ENCODE results near the gene EEF1G.
"Not testable (repeated sequence)": the region's sequence is repeated elsewhere in the genome, so short reads cannot be mapped to it uniquely, and the experiment has no call there.

The EEF1G gene, protein sequence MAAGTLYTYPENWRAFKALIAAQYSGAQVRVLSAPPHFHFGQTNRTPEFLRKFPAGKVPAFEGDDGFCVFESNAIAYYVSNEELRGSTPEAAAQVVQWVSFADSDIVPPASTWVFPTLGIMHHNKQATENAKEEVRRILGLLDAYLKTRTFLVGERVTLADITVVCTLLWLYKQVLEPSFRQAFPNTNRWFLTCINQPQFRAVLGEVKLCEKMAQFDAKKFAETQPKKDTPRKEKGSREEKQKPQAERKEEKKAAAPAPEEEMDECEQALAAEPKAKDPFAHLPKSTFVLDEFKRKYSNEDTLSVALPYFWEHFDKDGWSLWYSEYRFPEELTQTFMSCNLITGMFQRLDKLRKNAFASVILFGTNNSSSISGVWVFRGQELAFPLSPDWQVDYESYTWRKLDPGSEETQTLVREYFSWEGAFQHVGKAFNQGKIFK

DNA sequence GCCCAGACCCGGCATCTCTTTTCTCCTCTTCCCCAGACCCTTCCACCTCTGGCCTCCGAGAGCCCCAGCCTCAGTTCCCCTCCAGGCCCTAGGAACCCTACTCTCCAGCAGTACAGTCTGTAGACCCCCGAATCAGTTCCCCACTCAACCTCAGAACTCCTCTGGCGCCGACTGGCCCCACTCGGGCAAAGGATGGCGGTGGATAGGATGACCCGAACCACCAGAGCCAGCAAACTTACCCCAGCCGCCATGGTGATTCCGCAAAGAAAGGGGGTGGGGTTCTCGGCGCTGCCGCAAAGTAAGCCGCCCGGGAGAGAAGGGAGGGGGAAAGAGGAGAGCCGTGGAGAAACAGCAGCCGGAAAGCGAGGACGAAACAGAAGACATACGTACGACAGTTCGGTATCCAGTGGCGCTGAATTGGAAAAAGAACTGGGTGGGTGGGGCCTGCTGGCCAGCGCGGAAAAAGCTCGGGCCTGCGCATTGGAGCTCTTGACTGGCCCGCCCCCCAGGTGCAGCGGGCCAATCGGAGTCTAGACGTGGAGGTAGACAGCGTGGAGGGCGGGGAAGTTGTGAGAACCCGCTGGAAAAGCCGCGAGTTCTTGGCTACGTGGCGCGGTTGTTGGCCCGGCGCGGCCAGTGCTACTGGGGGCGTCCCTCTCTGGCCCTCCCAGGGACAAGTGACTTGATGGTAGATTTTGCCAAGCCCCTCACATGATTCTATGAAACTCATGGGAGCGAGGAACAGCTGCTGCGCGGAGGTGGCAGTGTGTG lies at the start of gene EEF1G:
Gene EEF1G, minus strand, starts transcription at position 300 of the 771 bp plus-strand sequence. Its CDS starts 49 bp downstream, at position 251.
- DNase-seq (ENCODE audit: low spot score) = peak; percentile 100

DNA sequence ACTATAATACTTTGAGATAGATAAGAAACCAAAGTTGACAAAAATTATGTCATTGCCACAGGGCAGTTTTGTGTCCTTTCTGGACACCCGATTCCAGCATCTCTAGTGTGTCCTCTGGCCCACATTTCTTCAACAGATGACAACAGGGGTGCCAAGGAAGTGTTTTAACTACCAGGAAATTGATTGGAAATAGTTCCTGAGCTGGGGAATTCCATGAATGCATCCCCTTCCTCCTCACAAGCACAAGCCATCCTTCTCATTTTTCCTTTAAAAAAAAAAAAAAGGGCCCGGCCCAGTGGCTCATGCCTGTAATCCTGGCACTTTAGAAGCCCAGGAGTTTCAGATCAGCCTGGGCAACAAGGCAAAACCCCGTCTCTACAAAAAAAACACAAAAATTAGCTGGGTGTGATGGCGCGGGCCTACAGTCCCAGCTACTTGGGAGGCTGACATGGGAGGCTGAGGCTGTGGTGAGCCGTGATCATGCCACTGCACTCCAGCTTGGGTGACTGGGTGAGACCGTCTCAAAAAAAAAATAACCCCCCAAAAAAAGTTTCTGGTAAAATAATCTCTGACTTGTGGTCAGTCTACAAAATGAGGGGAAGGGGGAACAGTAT lies 48.9 kb upstream of the EEF1G start:
- no peak for DNase-seq (ENCODE audit: low spot score)

DNA sequence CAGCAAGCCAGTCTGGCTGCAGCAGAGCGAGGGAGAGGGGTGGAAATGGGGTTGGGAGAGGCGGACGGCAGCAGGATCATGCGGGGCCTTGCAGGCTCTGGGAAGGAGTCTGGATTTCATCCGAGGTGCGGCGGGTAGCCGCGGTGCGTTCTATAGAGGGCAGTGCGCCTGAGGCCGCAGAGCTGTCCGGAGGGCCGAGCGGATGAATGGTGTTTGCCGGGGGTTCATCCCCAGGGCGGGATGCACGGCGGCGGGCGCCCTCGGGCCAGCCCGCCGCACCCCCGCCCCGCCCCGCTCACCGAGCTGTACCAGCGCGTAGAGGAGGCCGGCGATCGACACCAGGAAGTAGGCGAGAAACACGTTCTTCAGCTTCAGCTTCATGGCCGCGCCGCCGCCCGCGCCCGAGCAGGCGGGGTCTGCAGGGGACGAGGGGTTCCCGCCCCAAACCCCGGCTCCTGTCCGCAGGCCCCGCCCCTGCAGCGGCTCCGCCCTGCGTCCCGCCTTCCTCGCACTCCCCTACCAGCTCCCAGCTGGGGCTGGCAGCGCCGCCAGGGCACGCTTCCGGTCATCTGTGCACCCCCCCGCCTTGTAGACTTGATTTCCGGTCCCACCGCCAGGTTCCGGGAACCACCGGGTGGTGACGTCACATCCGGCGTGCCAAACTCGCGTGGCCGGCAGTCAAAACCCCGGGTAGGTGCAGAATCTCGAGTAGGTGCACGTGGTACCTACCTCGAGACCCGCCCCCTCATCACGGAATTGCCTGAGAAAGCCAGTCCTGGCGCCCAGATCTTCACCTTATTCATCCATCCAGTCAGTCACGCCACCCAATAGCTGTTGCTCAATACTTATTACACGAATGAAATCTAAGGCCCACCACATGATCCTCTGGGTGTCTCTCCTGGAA lies 48.1 kb upstream of the EEF1G start, which contains the start of gene B3GAT3:
Gene B3GAT3, minus strand, starts transcription at position 420 of the 904 bp plus-strand sequence. Its CDS starts 39 bp downstream, at position 381.
- DNase-seq (ENCODE audit: low spot score) = peak; percentile 99

DNA sequence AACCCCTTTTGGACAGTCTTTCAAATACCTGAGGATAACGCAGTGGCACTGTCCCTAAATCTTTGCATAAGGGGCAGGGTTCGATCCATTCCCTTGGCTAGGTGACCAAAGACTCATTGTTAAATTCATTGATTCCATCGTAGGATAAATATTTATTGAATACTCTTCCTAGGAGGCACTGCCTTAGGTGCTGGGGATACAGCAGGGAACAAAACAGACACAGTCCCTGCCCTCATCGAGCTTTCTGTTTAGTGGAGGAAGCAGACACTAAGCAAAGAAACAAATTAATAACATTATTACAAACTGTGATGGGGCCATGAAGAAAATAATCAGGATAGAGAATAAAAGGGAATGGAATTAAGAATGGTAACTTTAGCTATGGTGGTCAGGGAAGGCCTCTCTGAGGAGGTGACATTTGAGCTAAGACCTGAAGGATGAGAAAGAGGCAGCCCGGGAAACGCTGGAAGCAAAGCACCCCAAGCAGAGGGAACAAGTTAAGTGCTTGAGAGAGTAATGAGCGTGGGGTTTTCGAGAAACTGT lies 47.4 kb upstream of the EEF1G start:
- DNase-seq (ENCODE audit: low spot score) = no peak

DNA sequence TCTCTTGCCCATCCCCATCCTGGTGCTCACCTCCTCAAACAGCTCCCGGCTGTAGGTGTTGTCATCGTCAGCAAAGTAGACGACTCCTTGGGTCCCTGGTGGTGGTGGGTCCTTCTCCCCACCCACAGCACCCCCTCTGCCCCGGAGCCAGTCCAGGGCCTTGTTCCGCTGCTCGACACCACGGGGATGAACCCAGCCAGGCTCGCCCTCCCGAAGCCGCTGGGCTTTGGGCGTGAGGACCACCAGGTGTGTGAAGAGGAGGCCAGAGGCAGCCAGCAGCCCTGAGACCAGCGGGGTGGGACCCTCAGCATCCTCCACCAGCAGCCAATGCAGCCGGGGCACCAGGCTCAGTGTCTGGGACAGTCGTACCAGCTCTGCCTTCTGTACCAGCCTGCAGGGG lies 43.3 kb upstream of the EEF1G start:
- DNase-seq (ENCODE audit: low spot score) = not testable (repeated sequence)

DNA sequence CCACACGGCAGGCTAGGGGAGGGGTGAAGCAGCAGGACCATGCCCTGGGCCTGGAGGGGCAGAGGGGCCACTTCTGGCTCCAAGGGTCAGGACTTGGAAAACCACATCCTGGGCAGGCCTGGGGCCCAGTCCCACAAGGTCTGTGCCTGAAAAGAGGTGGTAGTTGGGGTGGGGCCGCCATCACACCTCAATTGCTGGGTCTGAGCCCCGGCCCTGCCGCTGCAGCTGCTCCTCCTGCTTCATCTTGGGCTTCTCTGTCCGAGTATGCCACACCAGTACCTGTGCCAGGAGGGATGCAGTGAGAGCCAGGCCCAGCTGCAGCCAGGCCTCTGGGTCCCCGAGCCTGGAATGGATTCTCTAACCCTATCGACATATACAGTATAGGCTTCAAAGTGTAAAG lies 41.8 kb upstream of the EEF1G start:
- no peak for DNase-seq (ENCODE audit: low spot score)

DNA sequence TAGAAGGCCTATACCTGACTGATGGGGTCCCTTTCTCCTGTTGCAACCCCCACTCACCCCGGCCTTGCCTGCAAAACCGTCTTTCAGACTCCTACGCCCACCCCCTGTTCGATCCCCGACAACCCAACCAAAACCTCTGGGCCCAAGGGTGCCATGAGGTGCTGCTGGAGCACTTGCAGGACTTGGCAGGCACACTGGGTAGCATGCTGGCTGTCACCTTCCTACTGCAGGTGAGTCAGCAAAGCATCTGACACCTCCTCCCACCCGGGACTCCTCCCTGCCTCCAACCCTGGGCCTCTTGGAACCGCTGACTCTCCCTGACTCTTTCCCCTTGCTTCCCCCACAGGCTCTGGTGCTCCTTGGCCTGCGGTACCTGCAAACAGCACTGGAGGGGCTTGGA lies 40.6 kb upstream of the EEF1G start:
- DNase-seq (ENCODE audit: low spot score) = peak; percentile 78

DNA sequence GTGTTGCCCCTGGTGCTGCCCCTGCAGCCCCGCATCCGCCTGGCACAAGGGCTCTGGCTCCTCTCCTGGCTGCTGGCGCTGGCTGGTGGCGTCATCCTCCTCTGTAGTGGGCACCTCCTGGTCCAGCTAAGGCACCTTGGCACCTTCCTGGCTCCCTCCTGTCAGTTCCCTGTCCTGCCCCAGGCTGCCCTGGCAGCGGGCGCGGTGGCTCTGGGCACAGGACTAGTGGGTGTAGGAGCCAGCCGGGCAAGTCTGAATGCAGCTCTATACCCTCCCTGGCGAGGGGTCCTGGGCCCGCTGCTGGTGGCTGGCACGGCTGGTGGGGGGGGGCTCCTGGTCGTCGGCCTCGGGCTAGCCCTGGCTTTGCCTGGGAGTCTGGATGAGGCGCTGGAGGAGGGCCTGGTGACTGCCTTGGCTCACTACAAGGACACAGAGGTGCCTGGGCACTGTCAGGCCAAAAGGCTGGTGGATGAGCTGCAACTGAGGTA lies 39.6 kb upstream of the EEF1G start:
- no peak for DNase-seq (ENCODE audit: low spot score)

DNA sequence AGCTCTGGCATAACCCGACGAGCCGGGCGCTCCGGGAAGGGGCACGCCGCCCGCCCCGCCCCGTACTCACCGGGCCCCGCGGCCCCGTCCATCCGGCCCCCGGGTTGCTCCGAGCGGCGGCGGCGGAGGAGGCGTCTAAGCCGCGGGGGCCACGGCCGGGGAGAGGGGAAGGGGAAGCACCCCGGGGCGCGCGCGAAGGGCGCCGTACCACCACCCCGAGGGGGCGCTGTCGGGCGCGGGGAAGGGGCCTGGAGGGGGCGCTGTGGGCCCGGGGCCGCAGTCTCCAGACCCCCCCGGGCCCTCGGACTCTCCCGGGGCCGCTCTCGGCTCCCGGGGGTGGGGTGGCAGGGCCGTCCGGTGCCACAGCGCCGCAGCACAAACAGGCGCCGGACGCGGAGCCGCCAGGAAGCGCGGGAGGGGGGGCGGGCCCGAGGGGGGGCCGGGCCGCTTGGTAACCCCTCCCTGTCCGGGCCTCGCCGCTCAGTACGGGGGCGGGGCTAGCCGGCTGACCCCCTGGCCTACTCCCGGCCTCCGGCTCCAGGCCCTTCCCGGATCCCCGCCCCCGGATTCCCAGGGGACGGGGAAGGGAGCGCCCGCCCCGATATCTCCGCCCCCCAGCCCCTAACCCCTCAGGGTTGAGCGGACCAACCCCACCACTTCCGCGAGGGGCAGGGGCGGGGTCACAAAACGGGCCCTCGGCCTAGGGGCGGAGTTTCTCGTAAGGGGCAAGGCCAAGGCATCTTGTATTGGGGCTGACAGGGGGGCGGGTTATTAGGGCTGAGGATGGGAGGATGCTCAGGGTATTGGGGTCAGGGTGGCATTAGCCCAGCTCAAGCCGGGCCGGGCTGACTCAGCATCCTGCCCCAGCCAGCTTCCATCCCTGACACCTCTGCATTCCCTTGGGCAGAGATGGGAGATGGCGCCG lies 38.9 kb upstream of the EEF1G start, which contains the start of the genes EML3 and ROM1:
Gene EML3, minus strand, starts transcription at position 410 of the 925 bp plus-strand sequence. Its CDS starts 318 bp downstream, at position 92.
Gene ROM1, plus strand, starts transcription at position 892 of the 925 bp plus-strand sequence. Its CDS starts 25 bp downstream, at position 917.
- peak; percentile 83 for DNase-seq (ENCODE audit: low spot score)

DNA sequence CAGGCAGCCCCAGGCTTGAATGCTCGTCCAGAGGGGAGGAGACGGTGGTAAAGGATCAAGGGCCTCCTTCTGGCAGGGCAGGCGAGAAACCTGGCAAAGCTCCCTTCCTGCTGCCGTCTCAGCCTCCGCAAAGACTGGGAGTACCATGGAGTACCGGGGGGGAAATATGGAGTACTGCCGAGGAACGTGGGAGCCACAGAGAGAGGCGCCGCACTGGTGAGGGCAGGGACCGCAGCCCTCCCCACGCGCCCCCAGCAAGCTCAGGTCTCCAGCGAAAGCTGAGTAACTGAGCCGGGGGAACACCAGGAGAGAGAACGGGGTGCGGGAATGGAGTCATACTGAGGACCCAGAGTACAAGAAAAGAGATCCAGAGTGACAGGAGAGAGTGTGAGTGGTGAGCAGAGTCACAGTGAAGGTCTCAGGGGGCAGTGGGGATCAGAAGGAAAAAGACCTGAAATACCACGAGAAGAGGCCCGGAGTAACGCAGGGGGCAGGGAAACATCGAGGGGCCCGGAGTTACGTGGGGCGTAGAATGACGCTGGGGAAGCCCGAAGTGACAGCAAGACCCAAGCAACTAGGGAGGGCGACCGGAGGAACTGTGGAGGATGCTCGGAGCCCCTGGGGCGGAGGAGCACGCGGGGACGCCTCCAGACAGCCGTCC lies 38.1 kb upstream of the EEF1G start:
- peak; percentile 46 for DNase-seq (ENCODE audit: low spot score)

DNA sequence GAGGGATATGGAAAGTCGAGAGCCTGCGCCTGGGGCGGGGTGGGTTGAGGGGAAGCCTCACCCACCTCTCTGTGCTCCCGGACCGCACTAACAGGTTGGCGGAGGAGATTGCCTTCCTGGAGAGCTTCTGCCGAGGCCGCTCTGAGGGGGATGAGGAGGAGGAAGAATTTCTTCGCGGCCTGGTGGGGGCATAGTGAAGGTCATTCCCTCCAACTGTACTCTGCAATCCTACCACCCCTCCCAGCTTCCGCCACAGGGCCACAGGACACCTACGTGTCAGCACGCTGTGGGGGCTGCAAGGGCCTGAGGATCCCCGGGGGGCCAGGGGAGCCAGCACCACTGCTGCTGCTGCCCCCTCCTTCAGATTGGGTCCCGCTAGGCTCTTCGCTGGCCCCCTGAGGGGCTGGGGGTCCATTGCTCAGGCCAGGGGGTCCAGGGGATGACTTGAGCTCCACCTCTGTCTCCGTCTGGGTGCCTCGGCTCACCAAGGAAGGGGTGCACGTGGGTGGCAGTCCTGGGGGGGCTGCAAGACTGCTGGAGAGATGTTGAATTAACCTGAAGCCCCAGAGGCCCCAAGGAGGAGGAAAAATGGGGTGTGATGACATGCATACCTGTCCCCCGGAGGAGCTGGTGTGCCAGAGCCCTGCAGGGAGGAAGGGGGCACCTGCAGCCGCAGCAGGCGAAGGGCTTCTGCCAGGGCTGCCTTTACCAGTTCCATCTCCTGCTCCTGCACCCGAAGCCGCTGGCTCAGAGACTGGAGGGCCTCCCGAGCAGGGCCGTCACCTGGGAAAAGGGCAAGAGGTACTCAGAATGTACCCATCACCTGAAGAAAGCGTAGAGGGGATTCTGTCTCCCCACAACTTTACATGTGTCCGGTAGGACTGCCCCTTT lies 37.4 kb upstream of the EEF1G start:
- no peak for DNase-seq (ENCODE audit: low spot score)

DNA sequence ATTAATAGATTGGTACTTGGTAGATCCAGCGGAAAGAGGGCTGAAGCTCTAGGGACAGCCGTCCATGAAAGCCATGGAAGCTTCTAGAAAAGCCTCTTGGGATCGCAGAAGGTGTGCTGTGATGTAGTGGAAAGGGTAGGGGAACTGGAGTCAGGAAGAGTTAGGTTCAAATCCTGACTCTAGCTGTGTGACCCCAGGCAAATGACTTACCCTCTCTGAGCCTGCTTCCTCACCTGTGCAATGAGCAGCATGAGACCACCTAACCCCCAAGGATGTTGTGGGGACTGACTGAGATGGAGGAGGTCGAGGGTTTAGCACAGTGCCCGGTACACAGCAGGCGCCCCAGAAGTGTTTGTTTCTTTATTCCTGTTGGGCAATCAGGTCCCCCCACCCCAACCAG lies 36.7 kb upstream of the EEF1G start:
- DNase-seq (ENCODE audit: low spot score) = no peak

DNA sequence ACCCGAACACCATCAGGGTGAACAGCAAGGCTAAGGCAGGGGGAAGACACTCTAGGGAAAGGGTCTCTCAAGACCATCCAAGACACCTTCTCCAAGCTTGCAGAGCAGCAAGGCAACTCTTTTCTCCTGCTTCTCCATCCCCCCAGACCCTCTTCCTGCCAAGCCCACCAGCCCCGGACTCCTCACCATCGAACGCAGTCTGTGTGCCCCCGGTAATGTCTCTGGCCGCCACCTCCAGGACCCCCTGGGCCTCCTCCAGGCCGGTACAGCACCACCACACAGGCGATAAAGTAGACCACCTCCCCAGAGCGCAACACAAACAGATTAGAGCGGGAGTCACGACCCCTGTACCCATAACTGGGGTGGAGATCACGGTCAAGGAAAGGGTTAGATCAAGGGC lies 35.1 kb upstream of the EEF1G start:
- no peak for DNase-seq (ENCODE audit: low spot score)

DNA sequence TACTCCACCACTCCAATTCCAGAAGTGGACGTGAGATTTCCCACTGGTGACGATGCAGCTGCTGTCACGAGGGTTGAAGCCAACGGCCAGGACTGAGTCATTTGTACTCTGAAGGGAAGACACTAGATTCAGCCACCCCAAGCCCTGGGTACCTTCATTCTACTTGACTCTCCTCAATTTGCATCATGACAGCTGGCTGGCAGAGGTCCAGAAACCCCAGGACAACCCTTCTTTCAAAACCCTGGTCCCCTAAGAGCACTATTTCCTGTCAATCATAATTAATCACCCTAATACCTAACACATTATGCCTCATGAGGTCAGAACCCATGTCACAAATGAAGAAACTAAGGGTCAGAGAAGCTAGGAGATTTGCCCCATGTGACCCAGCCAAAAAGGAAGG lies 34.0 kb upstream of the EEF1G start:
- no peak for DNase-seq (ENCODE audit: low spot score)

DNA sequence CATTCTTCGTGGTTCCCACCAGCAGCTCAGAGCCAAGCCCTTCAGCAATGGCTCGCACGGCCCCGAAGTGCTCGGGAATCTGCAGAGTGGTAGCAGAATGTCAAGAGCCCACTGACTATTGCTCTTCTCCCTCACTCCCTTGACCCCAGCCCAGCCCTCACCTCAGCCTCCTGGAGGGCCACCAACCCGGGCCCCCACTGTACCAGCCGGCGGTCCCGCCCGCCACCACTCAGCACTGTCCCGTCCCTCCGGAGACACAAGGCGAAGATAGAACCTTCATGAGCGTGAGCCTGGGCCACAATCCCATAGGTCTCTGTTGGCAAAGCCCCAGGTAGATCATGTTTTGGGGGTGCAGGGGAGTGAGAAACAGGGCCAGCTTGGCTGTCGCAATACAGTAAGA lies 32.2 kb upstream of the EEF1G start:
- no peak for DNase-seq (ENCODE audit: low spot score)

DNA sequence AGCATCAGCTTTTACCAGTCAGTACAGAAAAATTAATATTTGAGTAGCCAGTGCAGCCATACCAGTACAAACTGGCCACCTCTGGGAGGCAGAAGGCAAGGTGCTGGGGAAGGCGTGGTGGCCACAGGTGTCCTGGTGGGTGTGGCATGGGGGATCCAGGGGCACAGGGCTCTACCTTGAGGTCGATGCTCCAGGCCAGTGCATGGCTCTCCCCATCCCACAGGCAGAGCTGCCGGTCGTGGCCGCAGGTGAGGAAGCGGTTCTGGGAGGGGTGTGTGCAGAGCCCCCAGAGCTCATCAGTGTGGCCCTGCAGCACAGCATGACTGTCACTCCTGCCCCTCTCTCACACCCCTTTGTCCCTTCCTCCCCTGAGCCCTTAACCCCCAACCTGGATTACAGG lies 31.8 kb upstream of the EEF1G start:
- DNase-seq (ENCODE audit: low spot score) = no peak

DNA sequence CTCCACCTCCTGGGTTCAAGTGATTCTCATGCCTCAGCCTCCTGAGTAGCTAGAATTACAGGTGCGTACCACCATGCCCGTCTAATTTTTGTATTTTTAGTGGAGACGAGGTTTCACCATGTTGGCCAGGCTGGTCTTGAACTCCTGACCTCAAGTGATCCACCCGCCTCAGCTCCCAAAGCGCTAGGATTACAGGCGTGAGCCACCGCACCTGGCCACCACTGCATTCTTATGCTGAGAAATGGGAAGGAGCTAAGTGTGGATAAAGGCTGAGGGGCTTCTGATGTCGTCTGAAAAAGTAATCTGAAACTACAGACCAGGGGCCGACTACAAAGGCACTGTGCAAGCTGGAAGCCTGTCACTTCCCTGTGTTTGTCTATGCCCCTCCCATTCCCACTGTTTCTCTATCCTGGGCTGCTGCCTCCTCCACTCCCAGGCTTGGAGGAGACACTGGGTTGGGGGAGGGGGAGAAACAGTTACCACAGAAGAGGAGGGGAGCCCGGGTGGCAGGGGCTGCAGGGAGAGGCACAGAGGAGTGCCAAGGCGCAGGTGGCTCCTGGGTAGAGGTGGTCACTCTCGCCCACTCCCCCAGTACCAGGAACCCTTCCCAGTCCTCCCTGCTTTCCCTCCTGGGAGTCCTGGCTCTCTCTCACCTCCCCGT lies 30.9 kb upstream of the EEF1G start:
- no peak for DNase-seq (ENCODE audit: low spot score)
